GM12874 (cell line): Measurements from ENCODE around the gene DNAJC1.

Experiments used
- TF ChIP-seq, protein P1 (sequence below): IDR thresholded peaks from 2 replicates; pipeline ENCODE4 v1.5.1; 2011; ENCODE audit warnings: low read depth, mild to moderate bottlenecking, control low read depth, low read length, moderate library complexity; ENCODE audit not compliant: insufficient read depth

The DNAJC1 gene

DNA sequence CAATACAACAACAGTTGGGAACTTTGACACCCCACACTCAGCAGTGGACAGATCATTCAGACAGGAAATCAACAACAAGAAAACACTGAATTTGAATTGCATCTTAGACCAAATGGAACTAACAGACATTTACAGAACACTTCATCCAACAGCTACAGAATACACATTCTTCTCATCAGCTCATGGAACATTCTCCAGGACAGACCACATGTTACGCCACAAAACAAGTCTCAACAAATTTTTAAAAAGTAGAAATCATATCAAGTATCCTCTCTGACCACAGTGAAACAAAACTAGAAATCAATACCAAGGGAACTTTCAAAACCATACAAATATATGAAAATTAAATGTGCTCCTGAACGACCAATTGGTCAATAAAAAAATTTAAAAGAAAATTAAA is 212.3 kb downstream of the DNAJC1 start:
- TF ChIP-seq, protein P1, sequence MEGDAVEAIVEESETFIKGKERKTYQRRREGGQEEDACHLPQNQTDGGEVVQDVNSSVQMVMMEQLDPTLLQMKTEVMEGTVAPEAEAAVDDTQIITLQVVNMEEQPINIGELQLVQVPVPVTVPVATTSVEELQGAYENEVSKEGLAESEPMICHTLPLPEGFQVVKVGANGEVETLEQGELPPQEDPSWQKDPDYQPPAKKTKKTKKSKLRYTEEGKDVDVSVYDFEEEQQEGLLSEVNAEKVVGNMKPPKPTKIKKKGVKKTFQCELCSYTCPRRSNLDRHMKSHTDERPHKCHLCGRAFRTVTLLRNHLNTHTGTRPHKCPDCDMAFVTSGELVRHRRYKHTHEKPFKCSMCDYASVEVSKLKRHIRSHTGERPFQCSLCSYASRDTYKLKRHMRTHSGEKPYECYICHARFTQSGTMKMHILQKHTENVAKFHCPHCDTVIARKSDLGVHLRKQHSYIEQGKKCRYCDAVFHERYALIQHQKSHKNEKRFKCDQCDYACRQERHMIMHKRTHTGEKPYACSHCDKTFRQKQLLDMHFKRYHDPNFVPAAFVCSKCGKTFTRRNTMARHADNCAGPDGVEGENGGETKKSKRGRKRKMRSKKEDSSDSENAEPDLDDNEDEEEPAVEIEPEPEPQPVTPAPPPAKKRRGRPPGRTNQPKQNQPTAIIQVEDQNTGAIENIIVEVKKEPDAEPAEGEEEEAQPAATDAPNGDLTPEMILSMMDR, result no peak

DNA sequence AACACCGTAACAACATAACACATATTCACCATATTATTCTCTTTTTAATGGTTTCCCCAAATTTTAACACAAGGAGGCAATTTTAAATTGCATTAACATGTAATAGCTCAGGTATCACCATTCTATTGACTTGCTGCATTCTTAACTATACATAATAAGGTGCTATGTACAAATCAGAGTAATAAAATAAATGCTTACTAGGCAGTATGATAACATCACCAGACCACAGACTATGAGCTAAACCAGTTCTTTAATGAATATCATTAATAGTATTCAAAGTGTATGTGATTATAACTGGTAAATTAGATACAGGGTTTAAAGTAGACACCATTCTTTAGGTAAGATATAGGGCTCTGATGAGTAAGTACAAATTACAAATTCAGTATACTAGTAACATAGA is 226.6 kb downstream of the DNAJC1 start:
- TF ChIP-seq, protein P1, result no peak

DNA sequence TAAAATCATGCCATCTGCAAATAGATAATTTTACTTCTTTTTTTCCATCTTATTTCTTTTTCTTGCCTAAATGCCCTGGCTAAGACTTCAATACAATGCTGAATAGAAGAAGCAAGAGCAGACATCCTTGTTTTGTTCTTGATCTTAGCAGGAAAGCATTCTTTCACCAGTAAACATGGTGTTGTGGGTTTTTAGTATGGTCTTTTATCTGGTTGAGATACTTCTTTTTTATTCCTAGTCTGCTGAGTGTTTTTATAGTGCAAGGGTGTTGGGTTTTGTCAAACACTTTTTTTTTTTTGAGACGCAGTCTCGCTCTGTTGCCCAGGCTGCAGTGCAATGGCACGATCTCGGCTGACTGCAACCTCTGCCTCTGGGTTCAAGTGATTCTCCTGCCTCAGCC is 232.3 kb downstream of the DNAJC1 start:
- TF ChIP-seq, protein P1, result no peak

DNA sequence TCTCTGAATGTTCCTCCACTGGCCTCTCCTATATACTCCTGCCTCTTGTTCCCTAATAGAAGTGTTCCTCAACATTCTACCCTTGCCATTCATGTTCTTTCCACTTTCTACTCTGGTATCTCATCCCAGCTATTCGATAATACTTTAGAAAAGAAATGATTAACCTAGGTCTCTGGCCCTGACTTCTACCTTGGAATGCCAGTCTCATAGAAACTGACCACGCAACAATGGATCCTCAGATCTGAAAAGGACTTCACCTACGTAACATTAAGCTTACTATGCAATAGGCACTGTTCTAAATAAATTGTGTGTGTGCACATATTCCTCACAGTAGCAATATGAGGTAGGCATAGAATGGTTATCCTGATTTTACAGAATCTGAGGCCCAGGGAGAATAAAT is 234.5 kb downstream of the DNAJC1 start:
- TF ChIP-seq, protein P1, result no peak

DNA sequence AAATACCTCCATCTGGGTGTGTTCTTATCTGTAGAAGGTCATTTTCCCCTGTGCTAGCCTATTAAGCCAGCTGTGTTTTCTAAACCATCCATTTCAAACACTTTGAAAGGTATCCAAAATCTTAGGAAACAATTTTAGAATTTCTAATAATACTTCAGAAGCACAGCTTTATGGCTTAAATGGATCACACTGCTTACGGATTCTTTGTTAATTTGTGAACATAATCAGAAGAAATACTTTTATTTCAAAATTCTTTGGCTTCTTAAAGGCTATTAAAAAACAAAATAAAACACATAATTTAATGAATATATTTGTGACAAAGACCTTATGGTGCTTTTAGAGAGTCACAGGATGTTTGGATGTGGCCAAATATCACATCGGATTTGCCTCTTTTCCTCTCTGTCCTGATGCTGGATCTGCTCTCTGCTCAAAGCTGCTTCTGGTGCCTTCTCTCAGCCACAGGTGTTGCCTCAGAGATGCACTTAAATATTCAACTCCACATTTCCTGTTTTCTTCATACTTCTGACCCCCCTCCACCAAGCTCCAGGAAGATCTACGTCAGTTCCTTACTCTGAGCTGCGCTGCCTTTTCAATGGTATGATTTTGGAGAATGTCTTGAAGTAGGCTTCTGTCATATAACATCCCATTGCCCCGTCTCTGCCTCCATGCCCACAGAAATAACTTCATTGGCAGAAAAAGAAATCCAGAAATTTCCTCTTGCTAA is 238.9 kb downstream of the DNAJC1 start:
- TF ChIP-seq, protein P1, result no peak

DNA sequence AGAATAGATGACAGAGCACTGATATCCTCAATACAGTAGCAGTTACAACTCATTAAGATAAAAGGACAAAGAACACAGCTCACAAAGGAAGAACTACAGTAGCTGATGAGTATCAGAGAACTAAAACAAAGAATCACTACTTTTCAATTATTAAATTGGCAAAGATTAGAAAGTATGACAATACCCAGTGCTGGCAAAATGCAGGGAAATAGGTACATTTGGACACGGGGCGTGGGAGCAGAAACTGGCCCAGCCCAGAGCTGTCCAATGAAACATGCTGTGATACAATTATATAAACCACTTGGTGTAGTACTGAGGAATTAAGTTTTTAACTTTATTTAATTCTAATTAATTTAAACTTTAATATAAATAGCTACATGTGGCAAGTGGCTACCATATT is 243.2 kb downstream of the DNAJC1 start:
- TF ChIP-seq, protein P1, result no peak

DNA sequence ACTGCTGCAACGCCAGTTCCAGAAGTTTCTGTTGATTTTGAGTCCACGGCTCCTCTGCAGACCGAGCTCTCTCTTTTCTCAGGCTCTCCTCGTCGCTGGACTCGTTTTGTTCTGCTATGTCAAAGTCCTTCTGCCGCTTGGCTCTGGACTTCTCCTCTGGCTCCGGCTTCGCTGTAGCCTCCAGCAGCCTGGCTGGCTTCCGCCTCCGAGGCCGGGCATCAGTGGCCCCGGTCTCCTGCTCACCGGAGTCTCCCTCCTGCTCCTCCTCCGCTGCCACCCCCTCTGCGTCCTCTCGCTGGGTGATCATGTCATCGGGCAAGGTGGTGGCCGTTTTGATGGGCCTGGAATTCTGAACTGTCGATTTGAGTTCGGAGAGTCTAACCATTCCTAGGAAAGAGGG is 244.3 kb downstream of the DNAJC1 start:
- TF ChIP-seq, protein P1, result no peak
